Activated T-helper 1 cell treated with Interleukin-2 at 50 U/mL for 16 hours (primary cell): ENCODE results near the gene U2AF2.
"Not testable (repeated sequence)": the region's sequence is repeated elsewhere in the genome, so short reads cannot be mapped to it uniquely, and the experiment has no call there.

ENCODE experiments used
- DNase-seq: peaks from one replicate; pipeline ENCODE4 v3.0.0-alpha.2; 2020; ENCODE audit warnings: low read depth

The U2AF2 gene

DNA sequence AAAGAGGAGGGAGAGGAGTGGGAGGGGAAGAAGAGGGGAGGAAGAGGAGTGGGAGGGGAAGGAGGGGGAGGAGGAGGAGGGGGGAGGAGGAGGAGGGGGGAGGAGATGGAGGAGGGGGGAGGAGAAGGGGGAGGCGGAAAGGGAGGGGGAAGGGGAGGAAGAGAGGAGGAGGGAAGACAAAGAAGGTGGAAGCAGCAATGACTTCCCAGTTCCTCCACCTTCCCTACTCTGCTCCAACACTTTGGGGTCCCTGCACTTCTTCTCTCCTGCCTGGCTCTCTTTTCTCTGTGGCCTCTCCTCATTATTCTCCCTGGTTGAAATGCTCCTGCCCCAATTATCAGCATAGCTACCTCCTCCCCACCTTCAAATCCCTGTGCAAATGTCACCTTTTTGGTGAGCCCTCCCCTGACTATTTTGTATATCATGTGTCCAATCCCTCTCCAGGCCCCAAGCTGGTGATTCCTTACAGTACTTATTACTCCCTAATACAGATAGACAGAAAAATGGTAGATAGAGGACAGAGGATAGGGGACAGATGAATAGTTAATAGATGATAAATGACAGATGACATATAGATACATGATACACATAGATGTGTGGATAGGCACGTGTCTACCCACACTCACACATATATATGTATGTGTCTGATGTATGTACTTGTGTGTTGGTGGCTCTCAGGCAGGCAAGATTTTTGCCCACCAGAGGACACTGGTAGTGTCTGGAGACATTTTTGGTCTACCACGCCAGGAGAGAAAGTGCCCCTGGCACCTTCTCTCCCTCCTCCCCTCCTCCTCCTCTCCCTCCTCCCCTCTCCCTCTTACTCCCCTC lies 58.2 kb downstream of the U2AF2 start:
- DNase-seq, result no peak

DNA sequence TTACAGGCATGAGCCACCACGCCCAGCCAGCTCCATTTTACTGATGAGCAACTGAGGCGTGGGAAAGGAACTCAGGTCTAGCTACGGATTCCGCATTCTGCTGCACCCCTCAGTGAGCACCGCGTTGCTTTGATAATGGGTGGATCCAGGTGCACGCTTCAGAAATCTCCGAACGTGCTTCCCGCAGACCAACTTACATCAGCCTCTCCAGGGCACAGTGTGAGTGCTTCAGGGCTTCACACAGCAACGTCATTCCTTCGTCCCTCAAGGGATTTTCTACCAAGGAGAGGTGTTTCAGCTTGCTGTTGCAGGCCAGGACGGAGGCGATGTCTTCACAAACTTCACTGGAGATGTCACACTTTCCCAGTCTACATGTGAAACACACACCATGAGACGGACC lies 61.7 kb downstream of the U2AF2 start:
- DNase-seq, result no peak

DNA sequence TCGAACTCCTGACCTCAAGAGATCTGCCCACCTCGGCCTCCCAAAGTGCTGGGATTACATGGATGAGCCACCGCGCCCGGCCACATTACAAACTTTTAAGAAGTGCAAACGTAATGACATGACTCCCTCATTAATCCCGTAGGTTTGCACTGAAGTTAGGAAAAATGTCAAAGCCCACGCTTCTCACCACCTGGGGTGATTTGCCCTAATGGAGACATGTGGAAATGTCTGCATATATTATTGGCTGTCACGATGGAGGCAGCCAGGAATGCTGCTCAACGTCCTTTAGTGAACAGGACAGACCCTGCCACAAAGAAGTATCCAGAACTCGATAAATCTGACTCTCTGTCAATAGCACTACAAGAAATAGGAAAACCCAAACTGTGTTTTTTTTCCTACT lies 62.4 kb downstream of the U2AF2 start:
- no peak for DNase-seq

DNA sequence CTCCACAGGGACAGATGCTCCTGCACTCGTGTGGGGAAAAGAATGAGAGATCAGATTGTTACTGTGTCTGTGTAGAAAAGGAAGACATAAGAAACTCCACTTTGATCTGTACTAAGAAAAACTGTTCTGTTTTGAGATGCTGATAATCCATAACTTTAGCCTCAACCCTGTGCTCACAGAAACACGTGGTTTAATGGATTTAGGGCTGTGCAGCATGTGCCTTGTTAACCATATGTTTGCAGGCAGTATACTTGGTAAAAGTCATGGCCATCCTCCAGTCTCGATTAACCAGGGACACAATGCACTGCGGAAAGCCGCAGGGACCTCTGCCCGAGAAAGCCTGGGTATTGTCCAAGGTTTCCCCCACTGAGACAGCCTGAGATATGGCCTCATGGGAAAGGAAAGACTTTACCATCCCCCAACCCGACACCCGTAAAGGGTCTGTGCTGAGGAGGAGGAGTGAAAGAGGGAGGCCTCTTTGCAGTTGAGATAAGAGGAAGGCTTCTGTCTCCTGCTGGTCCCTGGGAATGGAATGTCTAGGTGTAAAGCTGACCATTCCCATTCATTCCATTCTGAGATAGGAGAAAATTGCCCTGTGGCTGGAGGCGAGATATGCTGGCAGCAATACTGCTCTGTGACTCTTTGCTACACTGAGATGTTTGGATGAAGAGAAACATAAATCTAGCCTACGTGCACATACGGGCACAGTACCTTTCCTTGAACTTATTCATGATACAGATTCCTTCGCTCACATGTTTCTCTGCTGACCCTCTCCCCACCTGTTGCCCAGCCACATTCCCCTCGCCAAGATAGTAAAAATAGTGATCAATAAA lies 63.3 kb downstream of the U2AF2 start:
- DNase-seq, result not testable (repeated sequence)

DNA sequence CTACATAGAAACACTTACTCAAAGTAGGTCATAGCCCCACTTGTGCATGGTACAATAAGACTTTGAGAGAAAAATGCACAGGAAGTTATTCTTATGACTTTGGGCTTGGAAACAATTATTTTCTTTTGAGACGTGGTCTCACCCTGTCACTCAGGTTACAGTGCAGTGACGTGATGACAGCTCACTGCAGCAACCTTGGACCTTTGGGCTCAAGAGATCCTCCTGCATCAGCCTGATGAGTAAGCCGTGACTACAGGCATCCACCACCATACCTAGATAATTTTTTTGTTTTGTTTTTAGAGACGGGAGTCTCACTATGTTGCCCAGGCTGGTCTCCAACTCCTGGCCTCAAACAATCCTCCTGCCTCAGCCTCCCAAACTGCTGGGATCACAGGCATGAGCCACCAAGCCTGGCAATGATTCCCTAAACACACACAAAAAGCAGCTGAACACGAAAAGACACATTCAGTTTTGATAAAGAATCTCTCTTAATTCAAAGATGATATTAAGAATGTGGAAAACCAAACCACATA lies 65.4 kb downstream of the U2AF2 start:
- DNase-seq, result no peak

DNA sequence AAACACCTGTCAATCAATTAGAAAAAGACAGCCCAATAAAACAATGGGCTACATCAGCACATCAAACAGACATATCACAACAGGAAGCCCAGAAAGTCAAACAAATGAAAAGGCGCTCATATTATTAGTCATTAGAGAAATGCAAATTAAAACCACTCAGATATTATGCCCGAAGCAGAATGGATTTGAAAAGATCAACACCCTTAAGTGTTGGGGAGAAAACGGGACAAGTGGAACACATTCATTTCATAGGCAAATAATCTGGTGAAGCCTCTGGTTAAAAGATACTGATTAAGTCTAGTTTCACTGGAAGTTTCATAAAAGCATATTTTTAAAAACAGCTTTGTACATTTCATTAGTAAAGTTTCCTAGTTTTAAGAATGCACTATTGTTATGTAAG lies 66.0 kb downstream of the U2AF2 start:
- DNase-seq, result no peak

DNA sequence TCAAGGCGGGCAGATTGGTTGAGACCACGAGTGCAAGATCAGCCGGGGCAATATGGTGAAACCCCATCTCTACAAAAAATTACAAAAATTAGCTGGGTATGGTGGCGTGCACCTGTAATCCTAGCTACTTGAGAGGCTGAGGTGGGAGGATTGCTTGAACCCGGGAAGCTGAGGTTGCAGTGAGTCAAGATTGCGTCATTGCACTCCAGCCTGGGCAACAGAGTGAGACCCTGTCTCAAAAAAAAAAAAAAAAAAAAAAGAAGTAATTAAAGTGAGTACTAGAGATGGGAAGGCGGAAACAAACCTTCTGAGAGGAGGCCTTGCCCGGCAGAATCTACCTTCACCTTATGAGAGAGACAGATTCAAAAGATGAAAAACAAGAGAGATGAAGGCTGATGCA lies 68.7 kb downstream of the U2AF2 start:
- DNase-seq, result no peak
